Suppressor macrophage treated with lipopolysaccharide for 1 hour (primary cell): ENCODE data around the gene MSX1.
"Not testable (repeated sequence)": the region's sequence is repeated elsewhere in the genome, so short reads cannot be mapped to it uniquely, and the experiment has no call there.

Experiments
- DNase-seq, 3 donors: peaks; one replicate each; pipeline ENCODE4 v3.0.0-alpha.2; 2020 to 2022

MSX1 gene

DNA sequence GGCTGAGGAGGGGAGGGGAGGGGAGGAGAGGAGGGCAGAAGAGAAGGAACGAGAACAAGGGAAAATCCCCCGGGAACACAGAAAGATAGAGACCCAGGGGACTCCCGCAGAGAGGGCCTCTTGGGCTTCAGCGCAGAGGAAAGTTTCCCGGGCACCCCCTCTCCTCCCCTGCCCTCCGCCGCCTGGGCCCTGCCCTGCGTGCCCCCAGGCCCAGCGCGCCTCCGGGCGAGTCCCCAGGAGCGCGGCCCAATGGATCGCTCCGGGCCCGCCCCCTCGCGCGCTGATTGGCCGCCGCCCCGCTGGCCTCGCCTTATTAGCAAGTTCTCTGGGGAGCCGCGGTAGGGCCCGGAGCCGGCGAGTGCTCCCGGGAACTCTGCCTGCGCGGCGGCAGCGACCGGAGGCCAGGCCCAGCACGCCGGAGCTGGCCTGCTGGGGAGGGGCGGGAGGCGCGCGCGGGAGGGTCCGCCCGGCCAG, at the start of gene MSX1:
MSX1 (plus strand) TSS at position 341 of the 474 bp plus-strand sequence. CDS start 235 bp downstream, outside the sequence.
- peak; percentile 66 to 89 (median 77) for DNase-seq

DNA sequence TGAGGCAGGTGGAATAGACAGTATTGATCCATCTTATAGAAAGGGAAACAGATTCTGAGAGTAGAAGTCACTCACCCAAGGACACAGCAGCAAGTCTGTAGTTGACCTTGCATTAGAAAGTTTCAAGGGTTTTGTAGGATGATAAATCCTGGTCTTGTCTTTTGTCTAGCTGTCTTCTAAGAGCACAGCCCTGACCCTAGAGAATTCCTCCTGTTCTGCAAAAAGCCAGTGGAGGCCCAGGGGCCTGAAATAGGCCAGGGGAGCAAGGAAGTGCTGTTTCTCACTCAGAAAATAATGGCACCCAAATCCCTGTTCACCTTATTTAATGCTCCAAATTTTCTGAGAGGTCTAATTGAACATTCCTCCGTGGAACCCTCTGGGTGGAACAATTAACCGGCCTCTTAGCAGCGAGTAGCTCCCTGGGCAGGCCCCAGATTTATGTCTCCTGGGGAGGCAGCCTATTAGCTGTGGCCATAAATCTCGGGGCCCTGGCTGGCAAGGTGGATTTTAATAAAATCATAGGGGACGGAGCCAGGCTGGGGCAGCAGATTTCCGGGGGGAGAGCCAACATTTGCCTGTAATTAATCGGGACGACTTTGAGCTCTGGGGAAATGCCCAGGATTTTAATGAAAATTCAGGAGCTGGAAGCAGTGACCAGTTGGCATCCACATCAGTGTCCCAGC, 49.2 kb upstream of the MSX1 start:
- DNase-seq: no peak

DNA sequence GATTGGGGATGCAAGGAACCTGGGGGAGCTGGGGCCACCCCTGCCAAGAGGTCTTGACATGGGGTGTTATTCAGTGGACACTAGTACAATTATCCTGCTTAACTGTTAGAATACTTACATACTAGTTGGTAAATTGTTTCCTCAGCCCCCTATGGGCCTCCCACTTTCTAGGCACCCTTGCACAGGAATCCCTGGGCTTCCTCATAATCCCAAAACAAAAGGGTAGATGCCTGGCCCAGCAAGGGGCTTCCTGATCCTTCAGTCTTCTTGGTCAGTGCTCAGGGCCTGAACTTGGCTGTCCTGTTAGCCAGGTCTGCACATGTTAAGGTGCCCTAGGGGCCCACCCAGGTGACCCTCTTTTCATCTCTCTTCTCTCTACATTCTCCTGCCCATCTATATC, 48.7 kb upstream of the MSX1 start:
- no peak for DNase-seq

DNA sequence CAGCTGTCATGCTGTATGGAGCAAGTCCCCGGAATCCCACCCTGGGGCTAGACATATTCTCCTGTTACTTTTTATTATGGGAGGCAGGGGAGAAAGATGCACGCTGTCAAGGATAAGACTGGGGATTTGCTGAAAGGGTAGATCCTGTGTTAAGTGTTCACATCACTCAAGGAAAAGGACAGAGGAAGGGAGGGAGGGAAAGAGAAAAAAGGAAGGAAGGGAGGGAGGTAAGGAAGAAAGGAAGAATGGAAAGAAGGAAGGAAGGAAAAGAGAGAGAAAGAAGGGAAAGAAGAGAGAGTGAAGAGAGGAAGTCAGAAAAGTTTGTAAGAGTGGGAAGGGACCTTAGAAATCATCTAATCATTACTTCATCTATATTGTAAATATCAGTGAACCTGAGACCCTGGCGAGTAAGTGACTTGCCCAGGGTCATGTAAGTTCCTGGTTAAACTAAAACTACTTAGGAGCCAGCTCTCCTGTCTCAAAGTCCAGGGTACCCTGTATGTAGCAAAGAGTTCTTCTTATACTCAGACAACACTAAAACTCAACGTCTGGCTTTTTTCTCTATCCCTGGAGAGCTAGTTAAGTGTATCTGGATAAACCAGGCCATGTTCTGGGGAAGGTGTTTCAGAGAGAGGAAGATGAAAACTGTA, 47.2 kb upstream of the MSX1 start:
- DNase-seq: no peak

DNA sequence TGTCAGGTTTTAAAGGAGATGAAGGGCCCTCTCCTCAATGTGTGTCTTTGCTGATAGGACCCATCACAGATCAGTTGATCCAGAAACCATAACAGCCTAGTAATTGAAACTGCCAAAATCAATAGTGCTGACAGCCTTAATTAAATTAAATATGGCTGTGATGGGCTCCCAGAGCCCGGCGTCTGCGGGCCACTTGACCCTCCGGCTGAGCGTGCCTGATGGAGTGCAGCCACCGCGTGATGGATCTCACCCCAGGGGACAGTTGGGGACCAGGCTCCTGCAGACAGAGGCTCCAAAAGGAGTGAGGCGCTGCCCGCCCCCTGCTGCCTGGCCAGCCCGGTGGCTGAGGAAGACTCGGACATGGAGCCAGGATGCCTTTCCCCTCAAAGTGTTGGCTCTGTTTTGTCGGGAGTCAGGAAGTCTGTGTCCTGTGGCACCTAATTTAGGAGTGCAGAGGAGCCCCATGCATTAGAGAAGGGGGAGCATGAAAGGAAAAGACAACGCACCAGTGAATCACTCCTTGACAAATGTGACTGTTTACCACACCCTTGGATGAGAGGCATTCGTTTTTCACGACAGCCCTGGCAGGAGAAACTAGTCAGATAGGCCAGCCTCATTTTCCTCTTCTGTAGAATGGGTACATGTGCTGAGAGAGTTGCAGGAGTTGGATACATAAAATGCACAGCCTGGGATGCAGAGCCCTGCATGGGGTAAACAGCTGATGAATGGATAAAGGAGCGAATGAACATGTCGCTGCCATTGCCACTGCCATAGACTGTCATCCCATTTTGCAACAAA, 40.9 kb upstream of the MSX1 start:
- DNase-seq: no peak

DNA sequence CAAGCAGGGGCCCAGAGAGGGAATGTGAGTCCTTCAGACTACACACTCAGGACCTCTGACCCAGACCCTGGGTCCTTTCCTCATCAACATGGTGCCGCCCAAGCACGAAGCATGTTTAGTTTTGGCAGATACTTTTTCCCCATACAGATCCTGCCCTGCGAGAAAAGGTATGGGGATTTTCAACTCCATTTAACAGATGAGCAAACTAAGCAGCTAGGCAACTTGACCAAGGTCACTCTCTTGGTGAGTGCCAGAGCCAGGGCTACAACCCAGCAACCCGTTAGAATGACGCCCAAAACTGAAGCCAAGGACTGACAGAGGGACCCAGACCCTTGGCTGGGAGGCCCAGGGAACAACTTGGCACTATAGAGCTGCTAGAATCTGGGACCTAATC, 40.3 kb upstream of the MSX1 start:
- no peak for DNase-seq

DNA sequence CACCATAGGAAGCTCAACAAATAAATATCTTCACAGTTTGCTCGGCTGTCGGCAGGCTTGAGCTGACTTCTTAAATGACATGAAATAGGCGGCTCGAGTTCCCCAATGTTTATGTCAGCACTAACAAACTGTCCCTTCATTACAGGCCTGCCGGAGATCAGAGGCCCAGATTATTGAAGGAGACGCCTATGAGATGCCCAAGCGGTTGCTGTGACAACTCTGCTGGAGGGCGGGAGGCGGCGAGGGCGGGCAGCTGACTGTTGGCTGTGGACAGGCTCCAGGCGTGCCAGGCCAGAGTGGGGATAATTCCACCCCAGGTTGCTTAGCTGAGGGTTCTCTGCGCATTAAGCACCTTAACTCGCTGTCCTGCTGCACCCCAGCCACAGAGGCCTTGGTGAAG, 39.2 kb upstream of the MSX1 start:
- no peak for DNase-seq

DNA sequence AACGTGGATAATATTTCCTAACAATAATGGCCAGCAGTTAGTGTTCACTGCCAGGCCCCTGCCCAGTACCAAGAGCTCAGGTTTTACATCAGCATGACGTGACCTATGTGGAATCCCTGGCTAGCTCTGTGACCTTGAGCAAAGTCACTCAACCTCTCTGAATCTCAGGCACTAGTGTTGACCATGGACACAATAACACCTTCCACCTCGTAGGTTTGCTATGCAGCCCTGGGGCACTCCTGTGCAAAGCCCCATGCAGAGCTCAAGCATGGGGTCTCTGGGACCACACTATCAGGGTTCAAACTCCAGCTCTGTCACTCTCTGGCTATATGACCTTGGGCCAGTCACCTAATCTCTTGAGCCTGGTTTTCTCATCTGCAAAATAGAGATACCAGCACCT, 38.7 kb upstream of the MSX1 start:
- no peak for DNase-seq

DNA sequence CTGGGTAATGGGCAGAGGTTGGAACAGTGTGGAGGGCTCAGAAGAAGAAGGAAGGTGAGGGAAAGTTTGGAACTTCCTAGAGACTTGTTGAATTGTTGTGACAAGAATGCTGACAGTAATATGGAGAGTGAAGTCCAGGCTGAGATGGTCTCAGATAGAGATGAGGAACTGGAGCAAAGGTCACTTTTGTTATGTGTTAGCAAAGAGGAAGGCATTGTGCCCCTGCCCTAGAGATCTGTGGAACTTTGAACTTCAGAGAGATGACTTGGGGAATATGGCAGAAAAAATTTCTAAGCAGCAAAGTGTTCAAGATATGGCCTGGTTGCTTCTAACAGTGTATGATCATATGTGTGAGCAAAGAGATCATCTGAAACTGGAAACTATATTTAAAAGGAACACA, 37.9 kb upstream of the MSX1 start:
- DNase-seq: no peak

DNA sequence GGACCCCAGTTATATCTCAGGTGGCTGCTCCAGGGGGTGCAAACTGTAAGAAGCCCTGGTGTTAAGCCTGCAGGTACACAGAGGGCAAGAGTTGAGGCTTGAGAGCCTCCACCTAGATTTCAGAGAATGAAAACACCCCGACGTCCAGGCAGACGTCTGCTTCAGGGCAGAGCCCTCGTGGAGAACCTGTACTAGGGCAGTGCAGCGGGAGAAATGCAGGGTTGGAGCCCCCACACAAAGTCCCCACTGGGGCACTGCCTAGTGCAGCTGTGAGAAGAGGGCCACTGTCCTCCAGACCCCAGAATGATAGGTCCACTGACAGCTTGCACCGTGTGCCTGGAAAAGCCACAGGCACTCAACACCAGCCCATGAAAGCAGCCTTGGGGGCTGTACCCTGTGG, 37.2 kb upstream of the MSX1 start:
- DNase-seq: not testable (repeated sequence)

DNA sequence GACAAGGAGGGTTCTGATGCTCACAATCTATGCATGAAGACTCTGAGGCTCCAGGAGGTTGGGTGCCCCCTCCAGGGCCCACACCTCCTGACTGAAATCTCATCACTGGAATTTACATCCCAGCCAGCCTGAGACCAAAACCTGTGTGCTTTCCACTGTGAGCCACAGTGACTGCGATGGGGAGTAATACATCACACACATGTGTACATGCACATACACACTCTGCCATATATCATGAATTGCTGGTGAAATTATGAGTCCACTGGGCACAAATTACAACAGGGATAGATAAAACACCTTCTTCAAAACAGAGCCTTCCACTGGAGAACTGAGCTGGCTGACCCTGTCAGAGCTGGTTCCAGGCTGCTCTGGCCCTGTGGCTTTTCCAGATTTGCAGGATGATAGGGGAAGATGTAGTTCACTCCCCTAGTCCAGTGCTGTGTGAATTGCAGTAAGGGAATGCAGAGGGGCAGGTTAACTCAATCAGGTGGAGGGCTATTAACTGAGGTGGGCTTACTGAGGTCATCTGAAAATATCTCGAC, 35.8 kb upstream of the MSX1 start:
- no peak for DNase-seq

DNA sequence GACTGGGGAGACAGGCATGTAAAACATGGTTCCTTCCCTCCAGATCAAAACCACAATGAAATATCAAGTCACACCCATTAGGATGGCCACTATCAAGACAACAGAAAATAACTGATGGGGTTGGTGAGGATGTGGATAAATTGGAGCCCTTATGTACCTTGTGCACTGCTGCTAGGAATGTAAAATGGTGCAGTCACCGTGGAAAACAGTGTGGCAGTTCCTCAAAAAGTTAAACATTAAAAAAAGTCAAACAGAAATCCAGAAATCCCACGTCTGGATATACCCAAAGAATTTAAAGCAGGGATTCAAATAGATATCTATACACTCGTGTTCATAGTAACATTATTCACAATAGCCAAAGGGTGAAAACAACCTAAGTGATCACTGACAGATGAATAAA, 35.2 kb upstream of the MSX1 start:
- DNase-seq: no peak

DNA sequence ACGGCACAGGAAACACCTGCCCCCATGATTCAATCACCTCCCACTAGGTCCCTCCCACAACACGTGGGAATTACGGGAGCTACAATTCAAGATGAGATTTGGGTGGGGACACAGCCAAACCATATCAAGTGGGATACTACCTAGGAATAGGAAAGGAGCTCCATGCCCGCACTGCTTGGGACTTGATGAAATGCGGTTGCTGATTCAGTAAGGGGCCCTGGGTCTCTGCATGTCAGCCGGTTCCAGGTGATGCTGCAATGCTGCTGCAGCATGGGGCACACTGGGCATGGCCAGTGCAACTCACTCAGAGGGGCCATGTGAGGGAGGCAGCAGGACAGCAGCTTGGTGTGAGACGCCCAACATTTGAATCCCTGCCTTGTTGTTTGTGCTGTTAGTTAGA, 34.0 kb upstream of the MSX1 start:
- DNase-seq: no peak

DNA sequence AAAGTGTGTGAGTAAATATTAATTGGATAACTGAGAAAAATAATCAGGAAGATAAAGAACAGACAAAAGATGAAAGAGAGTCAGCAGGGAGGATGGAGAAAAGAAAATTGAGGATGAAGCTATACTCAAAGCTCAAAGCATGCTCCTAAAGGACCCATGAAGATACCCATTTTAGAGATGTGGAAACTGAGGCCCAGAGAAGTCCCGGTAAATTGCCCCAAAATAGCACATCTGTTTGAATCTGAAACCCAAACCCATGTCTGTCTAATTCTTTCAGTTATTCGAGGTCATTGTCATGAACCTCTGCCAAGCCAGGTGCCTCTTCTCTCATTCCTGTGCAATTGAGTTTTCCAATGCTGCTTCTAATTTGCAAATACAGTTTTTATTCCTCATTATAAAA, 29.6 kb upstream of the MSX1 start:
- DNase-seq: no peak

DNA sequence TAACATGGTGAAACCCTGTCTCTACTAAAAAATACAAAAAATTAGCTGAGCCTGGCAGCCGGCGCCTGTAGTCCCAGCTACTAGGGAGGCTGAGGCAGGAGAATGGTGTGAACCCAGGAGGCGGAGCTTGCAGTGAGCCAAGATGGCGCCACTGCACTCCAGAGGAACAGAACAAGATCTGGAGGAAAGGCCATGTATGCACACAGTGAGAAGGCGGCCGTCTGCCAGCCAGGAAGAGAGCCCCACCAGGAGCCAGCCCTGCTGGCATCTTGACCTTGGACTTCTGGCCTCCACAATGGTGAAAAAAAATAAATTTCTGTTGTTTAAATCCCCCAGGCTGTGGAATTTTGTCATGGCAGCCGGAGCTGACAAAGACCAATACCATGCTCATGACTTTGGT, 28.2 kb upstream of the MSX1 start:
- no peak for DNase-seq

DNA sequence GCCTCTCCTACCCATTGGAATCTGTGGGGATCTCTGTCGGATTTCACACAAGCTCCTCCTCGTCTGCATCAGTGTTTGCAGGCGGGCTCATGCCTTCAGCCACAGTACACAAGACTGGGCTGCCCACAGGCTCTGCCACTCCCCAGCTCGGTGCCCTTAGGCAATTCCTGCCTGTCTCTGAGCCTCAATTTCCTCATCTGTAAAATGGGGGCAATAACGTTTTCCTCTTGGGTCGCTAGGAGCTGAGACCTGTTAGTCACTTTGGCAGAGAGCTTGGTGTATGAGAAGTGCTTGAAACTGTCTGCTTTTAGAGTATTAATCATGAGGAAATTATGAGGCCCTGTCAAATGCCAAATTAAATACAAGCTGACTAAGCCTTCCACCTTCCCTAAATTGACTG, 27.6 kb upstream of the MSX1 start:
- no peak for DNase-seq

DNA sequence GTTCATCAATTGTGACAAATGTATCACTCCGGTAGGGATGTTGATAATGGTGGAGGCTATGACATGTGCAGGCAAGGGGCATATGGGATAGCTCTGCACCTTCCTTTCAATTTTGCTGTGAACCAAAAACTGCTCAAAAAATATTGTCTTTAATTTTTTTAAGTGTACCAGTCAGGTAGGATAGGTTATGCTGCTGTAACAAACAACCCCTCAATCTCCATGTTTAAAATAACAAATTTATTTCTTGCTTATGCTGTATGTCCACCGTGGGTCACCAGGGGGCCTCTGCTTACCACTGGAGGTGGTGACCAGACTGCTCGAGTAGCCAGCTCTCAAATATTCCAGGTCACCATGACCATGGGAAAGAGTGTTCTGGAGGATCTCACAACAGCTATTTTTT, 23.4 kb upstream of the MSX1 start:
- DNase-seq: no peak

DNA sequence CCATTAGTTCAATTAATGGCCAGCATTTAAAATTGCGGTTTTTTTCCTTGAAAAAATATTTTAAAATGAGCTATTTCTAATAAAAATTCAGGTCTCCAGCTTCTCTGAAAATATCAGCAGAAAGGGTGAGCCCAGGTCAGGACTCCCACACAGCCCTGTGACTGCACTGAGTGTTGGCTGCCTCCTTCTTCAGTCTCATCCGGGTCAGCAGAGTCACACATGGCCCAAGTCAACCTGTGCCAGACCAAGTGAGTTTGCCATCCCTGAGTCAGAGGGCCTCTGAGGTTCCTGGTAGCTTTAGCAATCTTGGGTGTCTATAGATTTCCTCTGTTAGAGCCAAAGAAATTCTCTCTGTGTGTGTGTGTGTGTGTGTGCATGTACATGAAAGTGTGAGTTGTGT, 22.1 kb upstream of the MSX1 start:
- DNase-seq: no peak

DNA sequence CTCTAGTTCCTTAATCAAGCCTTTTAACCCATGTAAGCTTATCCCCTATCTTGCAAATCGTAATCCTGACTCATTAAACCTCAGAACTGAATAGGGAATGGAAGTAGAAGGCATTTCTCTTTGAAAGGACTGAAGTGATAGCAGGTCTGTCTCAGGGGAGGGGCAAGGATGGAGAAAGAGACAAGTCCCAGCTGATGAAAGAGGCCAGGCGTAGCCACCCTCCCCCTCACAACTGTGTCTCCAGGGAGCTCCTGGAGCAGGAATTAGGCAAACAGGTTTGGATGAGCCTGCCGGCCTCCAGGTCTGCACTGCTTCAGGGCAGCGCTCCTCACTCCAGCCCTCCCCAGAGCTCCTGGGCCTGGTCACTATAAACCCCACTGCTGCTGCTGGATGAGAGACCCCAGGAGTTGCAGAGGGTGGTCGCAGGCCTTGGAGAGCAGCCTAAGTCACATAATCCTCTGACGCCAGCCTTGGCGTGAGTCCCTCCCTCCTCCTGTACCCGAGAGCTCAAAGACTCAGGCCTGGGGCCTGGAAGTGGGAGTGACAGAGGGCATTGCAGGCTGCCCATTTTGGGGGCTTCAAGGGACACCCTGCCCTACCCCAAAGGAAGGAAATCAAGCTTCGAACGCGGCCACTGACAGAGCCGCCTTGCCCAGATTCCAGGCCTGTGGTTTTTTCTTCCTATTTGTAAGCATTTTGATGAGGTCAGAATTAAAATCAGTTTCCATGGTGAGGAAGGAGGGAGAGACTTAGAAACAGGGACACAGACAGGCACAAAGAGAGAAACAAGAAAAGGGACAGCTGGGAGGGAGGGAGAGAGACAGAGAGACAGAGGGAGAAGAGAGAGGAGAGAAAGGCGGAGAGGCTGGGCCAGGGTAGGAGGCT, 21.2 kb upstream of the MSX1 start:
- no peak for DNase-seq

DNA sequence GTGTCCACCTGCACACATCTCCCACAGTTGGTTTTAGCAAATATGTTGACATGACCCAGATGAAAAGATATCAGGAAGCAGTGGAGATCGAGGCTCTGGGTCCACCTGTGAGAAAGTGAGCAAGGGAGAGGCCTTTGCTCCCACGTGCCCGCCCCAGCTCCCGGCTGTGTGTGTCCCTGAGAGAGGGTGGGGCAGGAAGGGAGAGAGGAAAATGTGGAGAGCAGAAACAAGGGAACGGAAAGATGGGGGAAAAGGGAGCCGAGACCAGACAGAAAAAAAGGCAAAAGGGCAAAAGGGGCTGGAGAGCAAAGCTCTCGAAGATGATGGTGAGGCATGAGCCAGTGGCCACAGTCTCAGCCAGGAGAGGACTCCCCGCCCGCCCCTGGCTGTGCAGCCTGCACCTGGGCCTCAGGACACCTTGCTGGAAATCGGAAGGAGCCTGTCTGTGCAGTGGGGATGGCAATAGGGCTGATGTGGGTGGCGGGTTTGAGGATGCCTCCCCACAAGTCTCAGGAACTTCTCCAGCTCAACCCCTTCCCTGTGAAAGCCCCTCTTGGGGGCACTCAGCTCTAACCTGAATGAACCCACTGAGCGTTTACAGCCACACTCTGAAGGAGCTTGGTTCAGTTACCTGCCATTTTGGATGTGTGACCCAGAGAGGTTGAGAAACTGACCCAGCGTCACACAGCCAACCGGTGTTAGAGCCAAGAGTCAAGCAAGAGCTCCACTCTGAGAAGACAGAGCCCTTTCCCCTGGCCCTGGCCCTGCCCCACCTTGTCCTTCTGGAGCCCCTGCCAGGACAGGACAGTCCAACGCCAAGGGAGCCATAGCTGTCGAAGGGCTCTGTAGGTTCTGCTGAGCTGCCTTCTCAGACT, 20.3 kb upstream of the MSX1 start:
- no peak for DNase-seq

DNA sequence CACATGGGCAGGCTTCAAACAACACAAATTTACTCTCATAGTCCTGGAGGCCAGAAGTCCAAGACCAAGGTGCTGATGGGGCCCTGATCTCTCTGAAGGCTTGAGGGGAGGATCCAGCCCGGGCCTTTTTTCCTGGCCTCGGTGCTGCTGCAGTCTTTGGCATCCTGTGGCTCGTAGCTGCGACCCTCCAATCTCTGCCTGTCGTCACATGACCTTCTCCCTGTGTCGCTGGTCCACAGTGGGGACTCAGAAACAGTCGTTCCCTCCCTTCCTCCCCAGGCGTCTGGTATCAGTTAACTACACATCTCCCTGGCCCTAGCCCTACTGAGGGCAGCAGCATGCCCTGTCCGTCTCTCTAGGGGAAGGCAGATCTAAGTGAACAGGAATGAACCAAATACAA, 19.1 kb upstream of the MSX1 start:
- no peak for DNase-seq

DNA sequence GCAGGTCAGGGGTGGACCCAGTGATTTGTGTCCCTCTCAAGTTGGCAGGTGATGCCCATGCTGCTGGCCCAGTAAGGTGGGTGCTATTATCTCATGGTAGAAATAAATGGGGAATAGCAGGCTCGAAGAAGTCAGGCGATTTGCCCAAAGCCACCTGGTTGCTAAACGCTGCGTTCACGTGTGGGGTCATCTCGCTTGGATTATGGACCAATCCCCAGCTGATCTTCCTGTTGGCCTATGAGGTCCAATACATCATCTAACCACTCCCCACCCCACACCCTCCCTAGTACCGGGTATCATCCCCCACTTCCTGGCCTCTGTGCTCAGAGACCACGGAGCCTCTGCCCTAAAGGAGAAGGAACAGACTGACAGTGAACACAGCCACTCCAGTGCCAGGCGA, 18.3 kb upstream of the MSX1 start:
- no peak for DNase-seq
